CD14-positive monocyte (primary cell): ENCODE measurements around the gene INPPL1. TPM values are rescaled to one million over a fixed set of nuclear protein-coding genes. Genes with fewer than 3 reads are reported as not detected.

Source experiments
- DNase-seq, 3 donors: peaks; one replicate each; pipeline ENCODE4 v3.0.0-alpha.2; 2011 to 2022
- H2AFZ ChIP-seq: 2 replicates; pipeline ENCODE4 v1.6.0; 2012; ENCODE audit warnings: mild to moderate bottlenecking, low read depth, low read length, inconsistent platforms; ENCODE audit not compliant: insufficient read depth, poor library complexity, severe bottlenecking
- H3K27ac ChIP-seq, 2 donors: 1 replicate in 1 of 2; 2 replicates in 1 of 2; pipeline ENCODE4 v1.5.1; 2012 to 2013; ENCODE audit warnings: low read length in 2 of 2, control low read depth in 1 of 2, inconsistent platforms in 1 of 2, low read depth in 1 of 2, mild to moderate bottlenecking in 1 of 2
- H3K27me3 ChIP-seq, 2 donors: one replicate each; pipeline versions ENCODE4 v1.6.0 to v1.6.1; 2011 to 2013; ENCODE audit warnings: low read length in 2 of 2; ENCODE audit not compliant: control insufficient read depth in 2 of 2, insufficient read depth in 2 of 2
- H3K36me3 ChIP-seq, 2 donors: replicated peaks in 1 of 2; 1 replicate in 1 of 2; 2 replicates in 1 of 2; pipeline versions ENCODE4 v1.5.1 to v1.6.1; 2012 to 2013; ENCODE audit warnings: low read length in 2 of 2, control low read depth in 1 of 2, inconsistent platforms in 1 of 2, mild to moderate bottlenecking in 1 of 2; ENCODE audit not compliant: insufficient read depth in 2 of 2, control insufficient read depth in 1 of 2
- H3K4me1 ChIP-seq, 2 donors: 1 replicate in 1 of 2; 2 replicates in 1 of 2; pipeline versions ENCODE4 v1.5.1 to v1.6.1; 2012 to 2013; ENCODE audit warnings: low read length in 2 of 2, control low read depth in 1 of 2, inconsistent platforms in 1 of 2, mild to moderate bottlenecking in 1 of 2, moderate library complexity in 1 of 2; ENCODE audit not compliant: insufficient read depth in 2 of 2, control insufficient read depth in 1 of 2
- H3K4me2 ChIP-seq: replicated peaks from 2 replicates; pipeline ENCODE3; 2012; ENCODE audit warnings: low read length, moderate library complexity, mild to moderate bottlenecking; ENCODE audit not compliant: poor library complexity, severe bottlenecking; ENCODE audit errors: extremely low read depth
- H3K4me3 ChIP-seq, 3 experiments: fragments of 200-600 bp in 1 of 3; sonication (generic) in 1 of 3; replicated peaks in 1 of 3; 1 replicate in 2 of 3; 2 replicates in 1 of 3; pipeline ENCODE4 v1.5.1; 2011 to 2013; ENCODE audit warnings: low read length in 3 of 3, mild to moderate bottlenecking in 3 of 3, control low read depth in 2 of 3, low read depth in 2 of 3, inconsistent platforms in 1 of 3, moderate library complexity in 1 of 3
- H3K79me2 ChIP-seq: 2 replicates; pipeline ENCODE4 v1.6.0; 2012; ENCODE audit warnings: mild to moderate bottlenecking, control low read depth, inconsistent platforms, low read length, moderate library complexity; ENCODE audit not compliant: insufficient read depth
- H3K9ac ChIP-seq: 2 replicates; pipeline ENCODE4 v1.6.0; 2017; ENCODE audit warnings: low read length, mild to moderate bottlenecking; ENCODE audit not compliant: insufficient read depth, poor library complexity, severe bottlenecking
- H3K9me3 ChIP-seq, 2 donors: replicated peaks in 1 of 2; 1 replicate in 1 of 2; 2 replicates in 1 of 2; pipeline versions ENCODE4 v1.5.1 to v1.6.1; 2012 to 2013; ENCODE audit warnings: low read length in 2 of 2, control low read depth in 1 of 2; ENCODE audit not compliant: control insufficient read depth in 1 of 2, insufficient read depth in 1 of 2
- H4K20me1 ChIP-seq: 2 replicates; pipeline ENCODE4 v1.6.0; 2012; ENCODE audit warnings: mild to moderate bottlenecking, low read length, control low read depth, moderate library complexity; ENCODE audit not compliant: insufficient read depth
- H3K27ac Mint-ChIP-seq, 7 donors: one replicate each; pipeline ENCODE4 v1.8.0; 2020; ENCODE audit warnings: mild to moderate bottlenecking in 7 of 7, mixed read lengths in 7 of 7, moderate library complexity in 6 of 7, inconsistent platforms in 2 of 7
- H3K27me3 Mint-ChIP-seq, 3 donors: one replicate each; pipeline ENCODE4 v1.8.0; 2021 to 2022; ENCODE audit warnings: low read depth in 3 of 3, mild to moderate bottlenecking in 3 of 3, mixed read lengths in 3 of 3, moderate library complexity in 3 of 3, inconsistent platforms in 1 of 3
- H3K36me3 Mint-ChIP-seq, 2 donors: one replicate each; pipeline ENCODE4 v1.8.0; 2020; ENCODE audit warnings: mixed read lengths in 2 of 2, inconsistent platforms in 1 of 2, mild to moderate bottlenecking in 1 of 2
- H3K4me1 Mint-ChIP-seq: one replicate; pipeline ENCODE4 v1.8.0; 2020; ENCODE audit warnings: mild to moderate bottlenecking, mixed read lengths
- H3K4me3 Mint-ChIP-seq, 2 donors: one replicate each; pipeline ENCODE4 v1.8.0; 2020; ENCODE audit warnings: mild to moderate bottlenecking in 2 of 2, mixed read lengths in 2 of 2, moderate library complexity in 1 of 2
- H3K9me3 Mint-ChIP-seq, 7 donors: one replicate each; pipeline ENCODE4 v1.8.0; 2020 to 2022; ENCODE audit warnings: mixed read lengths in 7 of 7, mild to moderate bottlenecking in 6 of 7, moderate library complexity in 6 of 7, inconsistent platforms in 2 of 7
- CTCF ChIP-seq: fragments of 200-600 bp; IDR thresholded peaks from one replicate; pipeline ENCODE4 v1.8.0; 2022; ENCODE audit warnings: antibody characterized with exemption, mild to moderate bottlenecking
- WGBS: methylation state at CpG from one replicate; pipeline ENCODE4 v1.1.5; 2013; ENCODE audit warnings: missing lambda C conversion rate; ENCODE audit not compliant: insufficient coverage; 5-methylcytosine and 5-hydroxymethylcytosine counted together
- intact Hi-C, 2 donors: fragments of 100-400 bp; cut with micrococcal nuclease; formaldehyde crosslinking; loops; one replicate each; pipeline versions ENCODE4 v1.15.0 to v1.15.1; 2023
- polyA plus RNA-seq, 3 donors: library from polyadenylated mRNA; depleted of rRNA in 1 of 3; unstranded in 2 of 3; stranded (reverse) in 1 of 3; fragments of 300-500 nt in 2 of 3; fragments of >200 nt in 1 of 3; fragmentation: Illumina TruSeq in 2 of 3; gene quantifications; 1 replicate in 2 of 3; 2 replicates in 1 of 3; pipeline ENCODE4 v1.2.3, GENCODE V29; 2012 to 2021

The INPPL1 gene
- polyA plus RNA-seq, 3 donors = 11.8 to 390 (median 12.6) TPM

- no peak overlapping the region for H3K4me3 Mint-ChIP-seq
- Histone ChIP-seq H3K4me2 (no peak overlapping the region), H4K20me1 (no peaks in the 10 kb centered on the region), H3K4me1 (no peaks in the 10 kb centered on the region), H3K36me3 (no peaks in the 10 kb centered on the region), H3K4me3 (no peak overlapping the region), H3K27ac (no peak overlapping the region), H3K27me3 (peaks cover 14 to 44% of the 10 kb centered on the region in 2 donors), H3K79me2 (no peaks in the 10 kb centered on the region), H3K9ac (no peak overlapping the region), H2AFZ (no peak overlapping the region), H3K9me3 (no peaks in the 10 kb centered on the region)
- H3K4me1 Mint-ChIP-seq = no peaks in the 10 kb centered on the region
- H3K9me3 Mint-ChIP-seq = peaks cover 0 to 11% (median 2%) of the 10 kb centered on the region in 7 donors
- intact Hi-C loops = no loop called here
- H3K36me3 Mint-ChIP-seq = peaks cover 0 to 2% of the 10 kb centered on the region in 2 donors
- H3K27me3 Mint-ChIP-seq = peaks cover 33 to 42% (median 40%) of the 10 kb centered on the region in 3 donors
- no peak for TF ChIP-seq CTCF
- no peak overlapping the region for H3K27ac Mint-ChIP-seq
- 100% methylated on average over 3 of the region's 5 CpGs for WGBS
- DNase-seq = no peak
These were observed 27.0 kb downstream of the INPPL1 start for GRCh38 chr11:72251614-72252013.

GRCh38 chr11:72253392-72253791, 28.8 kb downstream of the INPPL1 start:
- no peaks in the 10 kb centered on the region for H3K79me2 ChIP-seq
- H3K27ac Mint-ChIP-seq = peak overlapping the region in 1 of 7 donors; percentile 50
- H3K9me3 ChIP-seq = no peaks in the 10 kb centered on the region
- peaks cover 0 to 11% (median 2%) of the 10 kb centered on the region in 7 donors for H3K9me3 Mint-ChIP-seq
- H3K4me2 ChIP-seq = no peak overlapping the region
- H4K20me1 ChIP-seq = no peaks in the 10 kb centered on the region
- no peak overlapping the region for H3K4me3 ChIP-seq
- TF ChIP-seq CTCF = no peak
- H3K27ac ChIP-seq = no peak overlapping the region
- no peaks in the 10 kb centered on the region for H3K4me1 ChIP-seq
- no peak overlapping the region for H3K4me3 Mint-ChIP-seq
- peaks cover 34 to 44% (median 39%) of the 10 kb centered on the region in 3 donors for H3K27me3 Mint-ChIP-seq
- H3K9ac ChIP-seq = no peak overlapping the region
- peaks cover 4 to 30% of the 10 kb centered on the region in 2 donors for H3K27me3 ChIP-seq
- H3K36me3 ChIP-seq = no peaks in the 10 kb centered on the region
- H3K4me1 Mint-ChIP-seq = no peaks in the 10 kb centered on the region
- peaks cover 0 to 2% of the 10 kb centered on the region in 2 donors for H3K36me3 Mint-ChIP-seq
- intact Hi-C loops = no loop called here
- H2AFZ ChIP-seq = no peak overlapping the region
- WGBS = 100% methylated on average over 1 of the region's 3 CpGs
- no peak for DNase-seq
